GM15510 (cell line): ENCODE measurements around the gene CELF2.

Source experiments
- POLR2A ChIP-seq: IDR thresholded peaks from 3 replicates; pipeline ENCODE4 v1.6.1; 2011; ENCODE audit warnings: borderline replicate concordance; ENCODE audit not compliant: insufficient read length; ENCODE audit errors: extremely low read depth

CELF2 gene

DNA sequence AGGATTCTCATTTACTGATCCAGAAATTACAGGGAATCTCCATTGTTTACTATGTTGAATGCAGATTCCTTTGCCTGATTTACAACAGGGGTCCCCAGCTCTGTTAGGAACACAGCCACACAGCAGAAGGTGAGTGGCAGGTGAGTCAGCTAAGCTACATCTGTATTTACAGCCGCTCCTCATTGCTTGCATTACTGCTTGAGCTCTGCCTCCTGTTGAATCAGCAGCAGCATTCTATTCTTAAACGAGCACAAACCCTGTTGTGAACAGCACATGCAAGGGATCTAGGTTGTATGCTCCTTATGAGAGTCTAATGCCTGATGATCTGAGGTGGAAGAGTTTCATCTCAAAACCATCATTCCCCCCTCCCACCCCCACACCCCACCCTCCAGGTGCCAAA is 23.3 kb upstream of the CELF2 start:
- TF ChIP-seq POLR2A: no peak

DNA sequence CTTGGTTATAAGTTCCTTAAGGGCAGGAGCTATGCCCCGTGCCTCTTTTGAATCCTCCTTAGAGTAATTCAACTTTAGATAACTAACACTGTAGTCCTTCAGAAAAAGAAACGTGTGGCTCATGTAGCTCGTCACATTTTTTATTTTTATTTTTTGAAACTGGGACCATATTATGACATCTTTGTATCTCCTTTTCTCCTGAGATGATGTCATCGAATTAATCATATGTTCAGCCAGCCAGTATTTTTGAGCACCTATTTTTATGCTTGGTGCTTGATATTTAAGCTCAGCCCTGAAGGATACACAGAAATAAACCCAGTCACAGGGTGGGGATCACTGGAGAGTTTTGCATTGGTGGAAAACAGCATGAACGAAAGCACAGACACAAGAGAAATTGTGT is 22.6 kb upstream of the CELF2 start:
- no peak for TF ChIP-seq POLR2A

DNA sequence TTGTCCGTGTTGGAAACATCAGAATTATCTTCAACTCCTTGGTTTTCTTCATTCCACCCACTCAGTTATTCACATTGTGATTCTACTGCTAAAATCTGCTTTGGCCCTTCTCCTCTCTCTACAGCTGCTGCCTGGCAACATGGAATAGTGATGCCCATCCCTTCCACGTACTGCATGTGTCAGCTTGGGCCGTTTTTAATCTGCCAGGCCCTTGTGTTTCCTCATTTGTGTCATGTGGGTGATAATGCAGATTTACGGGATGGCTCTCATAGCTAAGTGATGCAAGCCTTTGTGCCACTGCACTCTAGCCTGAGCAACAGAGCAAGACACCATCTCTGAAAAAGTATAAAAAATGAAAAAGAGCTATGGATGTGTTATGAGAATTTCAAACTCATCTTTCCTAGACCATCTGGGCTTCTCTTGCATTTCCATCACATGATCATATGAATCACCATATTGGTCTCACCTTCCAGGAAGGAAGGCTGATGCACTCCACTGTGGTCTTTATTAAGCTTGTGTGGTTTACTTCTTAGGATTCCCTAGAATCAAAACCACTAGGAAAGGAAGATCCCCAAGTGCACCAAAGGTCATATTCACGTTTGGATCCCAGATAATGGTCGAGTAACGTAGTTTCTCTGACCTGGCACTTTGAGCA is 20.6 kb upstream of the CELF2 start:
- no peak for TF ChIP-seq POLR2A

DNA sequence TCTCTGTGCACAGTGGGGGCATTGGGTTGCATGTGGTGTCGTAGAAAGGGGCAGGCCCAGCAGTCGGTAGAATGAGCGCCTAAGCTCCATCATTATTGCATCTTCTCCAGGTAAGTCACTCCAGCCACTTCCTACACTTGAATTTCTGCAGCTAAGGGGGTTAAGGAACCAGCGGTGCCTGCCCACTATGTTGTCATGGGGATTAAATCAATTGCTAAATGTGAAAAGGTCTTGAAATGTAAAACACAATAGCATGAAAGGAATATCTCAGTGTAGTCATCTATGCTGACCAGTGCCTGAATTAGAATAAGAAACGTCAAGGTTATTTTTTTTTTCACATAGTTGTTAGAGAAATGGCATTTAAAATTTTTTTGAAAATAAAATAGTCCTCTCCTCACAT is 15.2 kb upstream of the CELF2 start:
- TF ChIP-seq POLR2A: no peak

DNA sequence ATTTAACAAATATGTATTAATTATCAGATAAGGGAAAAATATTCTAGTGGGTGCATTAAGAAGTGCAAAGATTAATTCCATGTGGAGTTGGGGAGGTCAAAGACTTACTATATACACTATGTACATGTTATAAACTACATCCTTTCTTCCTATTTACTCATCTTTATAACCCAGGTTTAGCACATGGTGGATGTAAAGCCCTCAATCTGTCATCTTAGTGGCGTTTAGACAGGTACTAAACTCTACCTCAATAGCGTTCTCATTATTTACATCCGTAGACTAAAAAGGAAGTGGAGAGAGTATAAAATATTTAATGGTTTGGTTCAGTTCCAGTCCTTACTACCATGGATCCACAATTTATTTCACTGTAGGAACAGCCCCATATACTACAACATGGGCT is 14.8 kb upstream of the CELF2 start:
- TF ChIP-seq POLR2A: no peak

DNA sequence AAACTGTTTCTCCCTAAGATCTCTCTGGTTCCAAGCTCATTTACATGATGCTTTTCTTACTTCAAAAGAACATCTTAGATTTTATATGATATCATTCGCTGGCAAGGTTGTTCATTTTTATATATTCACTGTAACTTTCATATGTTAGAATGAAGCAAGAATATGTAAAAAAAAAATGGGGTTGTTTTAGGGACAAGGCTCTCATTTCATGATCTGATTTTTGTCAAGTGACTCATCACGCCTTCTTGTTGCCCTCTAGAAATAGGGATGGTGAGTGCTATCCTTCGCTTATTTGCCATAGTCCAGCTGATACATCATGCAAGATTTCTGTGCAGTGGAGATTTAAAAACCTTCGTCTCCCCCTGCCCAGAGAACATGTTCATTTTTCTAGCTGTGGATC is 14.0 kb upstream of the CELF2 start:
- TF ChIP-seq POLR2A: no peak

DNA sequence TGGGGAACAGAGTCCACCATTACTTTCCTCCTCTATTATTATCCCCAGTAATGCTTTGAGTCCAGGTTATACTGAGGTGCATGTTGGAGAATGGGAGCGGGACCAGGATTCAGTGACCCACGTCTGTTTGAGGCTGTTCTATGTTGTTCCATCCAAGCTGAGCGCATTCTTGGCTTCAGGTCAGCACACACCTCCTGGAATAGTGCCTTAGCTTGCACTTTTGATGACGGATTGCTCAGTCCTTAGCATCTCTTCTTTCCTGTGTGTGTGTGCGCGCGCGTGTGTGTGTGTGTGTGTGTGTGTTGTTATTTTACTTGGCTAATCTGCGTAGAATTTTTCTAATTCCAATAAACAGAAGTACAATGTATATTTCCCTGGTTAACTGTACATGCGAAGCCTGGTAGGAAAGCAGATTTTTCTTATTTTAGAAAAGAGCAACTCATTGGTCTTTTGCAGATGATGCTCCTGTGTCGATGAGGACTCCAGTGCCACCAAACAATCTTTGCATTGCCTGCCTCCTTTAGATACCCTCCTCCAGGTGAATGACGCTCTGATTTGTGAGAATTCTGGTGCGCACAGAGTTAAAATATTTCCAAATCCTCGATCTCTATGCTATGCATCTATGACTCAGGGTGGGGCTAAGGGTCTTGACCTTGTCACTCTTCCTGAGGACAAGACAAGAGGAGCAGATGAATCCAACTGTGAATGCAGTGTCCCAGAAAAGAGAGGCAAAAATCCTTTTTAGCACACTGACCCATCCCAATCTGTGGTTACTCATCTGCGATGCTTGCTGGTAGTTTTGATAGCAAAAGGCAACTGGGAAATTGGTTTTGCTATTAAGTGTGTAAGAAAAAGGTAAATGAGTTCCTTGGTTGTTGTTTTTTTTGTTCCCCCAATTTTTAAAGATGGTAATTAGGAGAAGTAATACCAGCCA is 13.3 kb upstream of the CELF2 start:
- no peak for TF ChIP-seq POLR2A

DNA sequence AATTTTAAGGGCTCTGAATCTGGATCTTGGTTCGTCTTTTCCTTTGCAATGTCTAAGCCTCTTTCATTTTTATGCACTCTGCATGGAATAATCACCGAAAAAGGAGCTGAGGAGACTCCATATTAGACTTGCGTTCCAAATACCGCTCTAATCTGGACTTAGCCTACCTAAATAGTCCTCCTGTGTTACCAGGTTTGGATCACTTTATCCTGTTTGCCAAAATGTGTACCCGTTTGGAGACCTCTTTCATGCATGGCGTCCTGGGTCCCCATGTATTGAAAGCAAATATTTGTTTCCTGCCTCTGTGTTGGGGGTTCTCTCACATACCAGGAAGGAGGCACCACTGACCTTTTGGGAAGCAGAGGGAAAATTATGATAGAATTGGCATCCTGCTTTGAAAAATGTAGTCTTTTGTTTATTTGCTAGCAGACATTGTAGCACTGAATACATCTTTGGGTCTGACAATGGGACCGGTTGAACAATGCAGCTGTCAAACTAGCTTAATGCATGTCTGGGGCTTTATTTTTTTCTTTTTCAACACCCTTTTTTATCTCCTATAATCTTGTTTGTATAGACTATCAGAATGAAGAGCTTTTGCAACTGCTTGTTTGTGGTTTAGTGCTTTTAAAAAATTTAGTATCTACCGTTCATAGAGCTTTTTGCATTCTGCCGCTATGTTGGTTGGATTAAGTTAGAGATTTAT is 11.8 kb upstream of the CELF2 start:
- no peak for TF ChIP-seq POLR2A

DNA sequence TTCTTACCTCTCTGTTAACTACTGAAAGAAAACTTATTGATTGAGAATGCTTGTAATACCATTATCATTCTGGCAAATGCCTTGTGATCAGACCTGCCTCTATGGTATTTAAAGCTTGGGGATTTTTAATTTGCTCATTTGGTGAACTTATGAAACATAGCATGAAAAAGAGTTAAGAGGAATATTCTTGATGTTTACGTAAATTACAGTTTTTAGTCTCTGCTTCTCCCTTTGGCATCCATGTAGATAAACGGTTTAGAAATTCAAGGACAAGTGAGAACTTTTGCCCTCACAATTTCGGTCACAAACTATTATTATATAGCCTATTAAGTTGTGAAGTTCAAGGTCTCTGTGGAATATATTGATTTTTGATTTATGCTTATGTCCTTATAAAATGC is 11.2 kb upstream of the CELF2 start:
- no peak for TF ChIP-seq POLR2A

DNA sequence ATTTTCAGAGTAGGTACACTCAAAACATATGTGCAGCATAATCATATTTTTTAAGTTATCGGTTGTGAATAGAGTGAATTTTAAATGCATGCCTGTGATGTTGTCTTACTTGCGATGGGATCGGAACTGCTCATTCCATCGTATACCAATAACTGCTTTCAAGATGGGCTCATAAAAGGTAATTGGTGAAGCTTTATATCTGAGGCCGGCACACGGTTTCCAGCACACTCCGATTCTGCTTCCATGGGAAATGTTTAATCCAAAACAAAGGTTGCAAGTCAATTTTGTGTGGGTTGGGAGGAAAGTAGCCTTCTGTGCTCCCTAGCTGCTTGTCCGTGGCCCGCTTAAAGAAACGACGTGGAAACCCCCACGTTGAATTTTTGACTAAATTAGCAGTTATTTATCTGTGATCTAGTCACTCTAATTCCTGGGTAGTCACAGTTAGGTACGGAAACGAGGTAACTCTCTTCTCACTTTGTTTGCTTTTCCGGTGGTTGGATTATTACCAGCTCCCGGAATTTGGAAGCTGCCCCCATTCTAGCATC is 10.1 kb upstream of the CELF2 start:
- no peak for TF ChIP-seq POLR2A

DNA sequence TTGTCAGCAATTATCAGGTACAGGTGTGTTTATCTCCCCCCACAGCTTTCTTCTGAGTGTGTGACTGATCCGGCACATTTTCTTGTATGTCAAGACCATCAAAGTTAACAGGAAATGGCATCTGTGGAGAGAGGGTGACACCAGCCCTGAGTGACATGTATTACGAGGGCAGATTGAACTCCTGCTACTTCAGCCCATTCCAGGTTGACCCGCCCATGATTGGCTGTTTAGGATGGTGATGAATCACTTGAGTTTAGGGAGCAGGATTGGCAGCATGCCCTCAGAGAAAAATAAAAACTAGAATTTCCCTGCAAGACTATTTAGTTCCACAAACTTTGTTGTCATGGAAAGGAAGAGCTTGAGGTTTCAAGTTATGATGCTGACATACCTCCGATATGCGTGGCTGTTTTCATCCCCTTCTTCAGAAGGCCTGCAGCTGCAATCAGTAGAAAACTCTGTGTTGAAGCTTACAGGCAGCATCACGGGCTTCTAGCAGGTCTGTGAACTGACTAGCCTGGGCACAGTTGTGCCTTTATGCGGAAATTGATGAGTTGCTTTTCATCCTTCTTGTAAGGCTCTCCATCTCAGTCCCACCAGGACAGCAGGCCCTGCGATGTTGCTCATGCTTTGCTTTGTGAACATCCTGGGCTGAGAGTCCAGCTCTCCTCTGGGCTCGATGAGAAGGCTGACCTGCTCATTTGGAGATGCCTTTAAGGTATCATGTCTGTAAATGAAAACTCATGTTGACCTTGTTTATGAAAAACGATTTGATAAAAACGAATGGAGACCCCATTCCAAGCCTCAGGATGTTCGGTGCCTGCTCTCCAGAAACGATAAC is 8.0 kb upstream of the CELF2 start:
- no peak for TF ChIP-seq POLR2A

DNA sequence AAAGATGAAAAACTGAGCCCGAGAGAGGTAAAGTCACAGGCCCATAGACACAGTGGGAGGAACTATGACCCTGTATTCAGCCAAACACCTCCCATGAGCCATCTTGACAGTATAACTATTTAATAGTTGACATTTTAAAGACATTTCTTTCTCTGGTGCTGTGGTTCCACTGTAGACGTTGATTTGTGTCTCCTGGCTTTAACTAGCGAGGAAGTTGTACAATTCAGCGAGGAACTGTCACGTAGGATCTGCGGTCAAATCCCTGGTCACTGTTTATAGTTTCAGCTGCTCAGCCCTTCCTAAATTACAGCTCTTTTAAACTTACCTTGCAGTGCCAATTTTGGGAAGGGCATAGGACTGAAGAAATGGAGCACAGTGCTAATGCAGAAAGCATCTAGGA is 7.1 kb upstream of the CELF2 start:
- TF ChIP-seq POLR2A: no peak

DNA sequence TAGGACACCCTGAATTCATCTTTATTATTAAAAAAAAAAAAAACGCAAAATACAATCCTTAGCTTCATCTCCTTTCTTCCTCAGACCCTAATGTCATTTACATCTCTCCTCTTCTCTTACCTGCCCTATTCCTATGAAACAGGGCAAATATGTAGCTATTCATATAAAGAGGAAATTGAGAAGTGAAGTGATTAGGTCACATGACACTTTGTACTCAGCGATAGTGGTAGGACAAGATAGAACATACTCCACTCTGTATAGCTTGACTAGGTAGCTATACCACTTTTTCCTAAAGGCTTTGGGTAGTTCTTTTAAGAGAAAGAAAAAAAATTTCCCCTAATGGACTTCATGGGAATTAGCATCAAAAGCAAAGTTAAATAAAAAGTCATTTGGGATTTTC is 6.2 kb upstream of the CELF2 start:
- no peak for TF ChIP-seq POLR2A

DNA sequence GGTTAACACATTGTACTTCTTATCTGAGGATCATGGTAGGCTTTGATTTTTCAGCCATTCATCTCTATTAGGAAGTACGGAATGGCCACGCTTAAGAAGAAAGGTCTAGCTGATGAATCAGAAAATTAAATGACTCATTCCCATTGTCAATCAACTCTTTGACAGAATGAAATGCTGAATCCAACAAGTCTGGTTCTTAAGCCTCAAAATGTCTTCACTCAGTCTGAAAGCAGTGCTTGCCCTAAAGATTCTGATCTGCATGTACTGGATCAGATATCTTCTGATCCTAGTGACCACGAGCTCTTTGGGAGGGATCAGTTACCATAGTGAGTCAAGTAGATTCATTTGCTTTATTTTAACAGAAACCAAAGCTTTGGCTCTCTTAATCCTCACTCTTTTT is 5.7 kb upstream of the CELF2 start:
- no peak for TF ChIP-seq POLR2A

DNA sequence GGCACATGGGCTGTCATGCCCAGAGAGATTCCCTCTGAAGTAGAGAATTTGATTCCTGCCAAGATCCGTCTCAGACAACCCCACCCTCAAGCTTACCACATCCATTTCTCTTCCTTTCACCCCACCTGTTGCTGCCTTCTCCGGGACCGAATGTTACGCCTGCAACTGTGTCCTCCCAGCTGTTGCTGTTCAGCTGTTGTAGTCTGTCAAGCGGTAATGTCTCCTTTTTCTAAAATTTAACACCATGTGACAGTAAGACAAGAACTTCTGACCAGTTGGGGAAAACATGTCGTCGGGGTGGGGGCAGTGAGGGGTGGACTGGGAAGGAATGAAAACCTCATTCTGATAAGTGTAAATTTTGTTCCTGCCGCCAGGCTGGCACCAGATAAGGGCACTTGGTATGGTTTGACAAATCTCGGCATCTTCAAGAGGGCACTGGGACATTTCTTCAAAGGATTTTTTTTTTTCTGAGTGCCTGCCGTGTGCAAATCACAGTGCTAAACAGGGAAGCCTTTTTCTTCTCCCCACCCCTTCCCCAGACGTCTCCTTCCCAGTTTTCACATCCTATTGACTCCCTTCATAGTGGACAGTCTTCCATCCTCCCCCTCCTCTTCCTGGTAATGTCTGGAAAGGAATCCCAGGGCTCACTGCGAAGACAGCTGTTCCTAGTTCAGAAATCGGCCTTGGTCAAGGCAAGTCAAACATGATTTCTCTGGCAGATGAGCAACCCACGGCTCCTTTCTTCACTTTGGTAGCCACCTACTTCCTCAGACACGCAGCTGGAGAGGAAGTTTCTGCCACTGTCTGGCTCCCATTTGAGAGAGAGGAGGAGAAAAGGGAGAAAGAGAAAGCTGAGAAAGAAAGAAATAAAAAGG is 5.0 kb upstream of the CELF2 start:
- no peak for TF ChIP-seq POLR2A
